CD14-positive monocyte (primary cell): ENCODE measurements around the gene EPHB2. TPM values are rescaled to one million over a fixed set of nuclear protein-coding genes. Genes with fewer than 3 reads are reported as not detected.

Experiments used
- DNase-seq, 3 donors: peaks; one replicate each; pipeline ENCODE4 v3.0.0-alpha.2; 2011 to 2022
- H2AFZ ChIP-seq: 2 replicates; pipeline ENCODE4 v1.6.0; 2012; ENCODE audit warnings: mild to moderate bottlenecking, low read depth, low read length, inconsistent platforms; ENCODE audit not compliant: insufficient read depth, poor library complexity, severe bottlenecking
- H3K27ac ChIP-seq, 2 donors: 1 replicate in 1 of 2; 2 replicates in 1 of 2; pipeline ENCODE4 v1.5.1; 2012 to 2013; ENCODE audit warnings: low read length in 2 of 2, control low read depth in 1 of 2, inconsistent platforms in 1 of 2, low read depth in 1 of 2, mild to moderate bottlenecking in 1 of 2
- H3K27me3 ChIP-seq, 2 donors: one replicate each; pipeline versions ENCODE4 v1.6.0 to v1.6.1; 2011 to 2013; ENCODE audit warnings: low read length in 2 of 2; ENCODE audit not compliant: control insufficient read depth in 2 of 2, insufficient read depth in 2 of 2
- H3K36me3 ChIP-seq, 2 donors: replicated peaks in 1 of 2; 1 replicate in 1 of 2; 2 replicates in 1 of 2; pipeline versions ENCODE4 v1.5.1 to v1.6.1; 2012 to 2013; ENCODE audit warnings: low read length in 2 of 2, control low read depth in 1 of 2, inconsistent platforms in 1 of 2, mild to moderate bottlenecking in 1 of 2; ENCODE audit not compliant: insufficient read depth in 2 of 2, control insufficient read depth in 1 of 2
- H3K4me1 ChIP-seq, 2 donors: 1 replicate in 1 of 2; 2 replicates in 1 of 2; pipeline versions ENCODE4 v1.5.1 to v1.6.1; 2012 to 2013; ENCODE audit warnings: low read length in 2 of 2, control low read depth in 1 of 2, inconsistent platforms in 1 of 2, mild to moderate bottlenecking in 1 of 2, moderate library complexity in 1 of 2; ENCODE audit not compliant: insufficient read depth in 2 of 2, control insufficient read depth in 1 of 2
- H3K4me2 ChIP-seq: replicated peaks from 2 replicates; pipeline ENCODE3; 2012; ENCODE audit warnings: low read length, moderate library complexity, mild to moderate bottlenecking; ENCODE audit not compliant: poor library complexity, severe bottlenecking; ENCODE audit errors: extremely low read depth
- H3K4me3 ChIP-seq, 3 experiments: fragments of 200-600 bp in 1 of 3; sonication (generic) in 1 of 3; replicated peaks in 1 of 3; 1 replicate in 2 of 3; 2 replicates in 1 of 3; pipeline ENCODE4 v1.5.1; 2011 to 2013; ENCODE audit warnings: low read length in 3 of 3, mild to moderate bottlenecking in 3 of 3, control low read depth in 2 of 3, low read depth in 2 of 3, inconsistent platforms in 1 of 3, moderate library complexity in 1 of 3
- H3K79me2 ChIP-seq: 2 replicates; pipeline ENCODE4 v1.6.0; 2012; ENCODE audit warnings: mild to moderate bottlenecking, control low read depth, inconsistent platforms, low read length, moderate library complexity; ENCODE audit not compliant: insufficient read depth
- H3K9ac ChIP-seq: 2 replicates; pipeline ENCODE4 v1.6.0; 2017; ENCODE audit warnings: low read length, mild to moderate bottlenecking; ENCODE audit not compliant: insufficient read depth, poor library complexity, severe bottlenecking
- H3K9me3 ChIP-seq, 2 donors: replicated peaks in 1 of 2; 1 replicate in 1 of 2; 2 replicates in 1 of 2; pipeline versions ENCODE4 v1.5.1 to v1.6.1; 2012 to 2013; ENCODE audit warnings: low read length in 2 of 2, control low read depth in 1 of 2; ENCODE audit not compliant: control insufficient read depth in 1 of 2, insufficient read depth in 1 of 2
- H4K20me1 ChIP-seq: 2 replicates; pipeline ENCODE4 v1.6.0; 2012; ENCODE audit warnings: mild to moderate bottlenecking, low read length, control low read depth, moderate library complexity; ENCODE audit not compliant: insufficient read depth
- H3K27ac Mint-ChIP-seq, 7 donors: one replicate each; pipeline ENCODE4 v1.8.0; 2020; ENCODE audit warnings: mild to moderate bottlenecking in 7 of 7, mixed read lengths in 7 of 7, moderate library complexity in 6 of 7, inconsistent platforms in 2 of 7
- H3K27me3 Mint-ChIP-seq, 3 donors: one replicate each; pipeline ENCODE4 v1.8.0; 2021 to 2022; ENCODE audit warnings: low read depth in 3 of 3, mild to moderate bottlenecking in 3 of 3, mixed read lengths in 3 of 3, moderate library complexity in 3 of 3, inconsistent platforms in 1 of 3
- H3K36me3 Mint-ChIP-seq, 2 donors: one replicate each; pipeline ENCODE4 v1.8.0; 2020; ENCODE audit warnings: mixed read lengths in 2 of 2, inconsistent platforms in 1 of 2, mild to moderate bottlenecking in 1 of 2
- H3K4me1 Mint-ChIP-seq: one replicate; pipeline ENCODE4 v1.8.0; 2020; ENCODE audit warnings: mild to moderate bottlenecking, mixed read lengths
- H3K4me3 Mint-ChIP-seq, 2 donors: one replicate each; pipeline ENCODE4 v1.8.0; 2020; ENCODE audit warnings: mild to moderate bottlenecking in 2 of 2, mixed read lengths in 2 of 2, moderate library complexity in 1 of 2
- H3K9me3 Mint-ChIP-seq, 7 donors: one replicate each; pipeline ENCODE4 v1.8.0; 2020 to 2022; ENCODE audit warnings: mixed read lengths in 7 of 7, mild to moderate bottlenecking in 6 of 7, moderate library complexity in 6 of 7, inconsistent platforms in 2 of 7
- WGBS: methylation state at CpG from one replicate; pipeline ENCODE4 v1.1.5; 2013; ENCODE audit warnings: missing lambda C conversion rate; ENCODE audit not compliant: insufficient coverage; 5-methylcytosine and 5-hydroxymethylcytosine counted together
- intact Hi-C, 2 donors: fragments of 100-400 bp; cut with micrococcal nuclease; formaldehyde crosslinking; loops; one replicate each; pipeline versions ENCODE4 v1.15.0 to v1.15.1; 2023
- polyA plus RNA-seq, 3 donors: library from polyadenylated mRNA; depleted of rRNA in 1 of 3; unstranded in 2 of 3; stranded (reverse) in 1 of 3; fragments of 300-500 nt in 2 of 3; fragments of >200 nt in 1 of 3; fragmentation: Illumina TruSeq in 2 of 3; gene quantifications; 1 replicate in 2 of 3; 2 replicates in 1 of 3; pipeline ENCODE4 v1.2.3, GENCODE V29; 2012 to 2021
- TF ChIP-seq, protein P1 (sequence below): fragments of 200-600 bp; IDR thresholded peaks from one replicate; pipeline ENCODE4 v1.8.0; 2022; ENCODE audit warnings: antibody characterized with exemption, mild to moderate bottlenecking

EPHB2 gene
- polyA plus RNA-seq, 3 donors: 2.9 to 5.6 (median 3.4) TPM

DNA sequence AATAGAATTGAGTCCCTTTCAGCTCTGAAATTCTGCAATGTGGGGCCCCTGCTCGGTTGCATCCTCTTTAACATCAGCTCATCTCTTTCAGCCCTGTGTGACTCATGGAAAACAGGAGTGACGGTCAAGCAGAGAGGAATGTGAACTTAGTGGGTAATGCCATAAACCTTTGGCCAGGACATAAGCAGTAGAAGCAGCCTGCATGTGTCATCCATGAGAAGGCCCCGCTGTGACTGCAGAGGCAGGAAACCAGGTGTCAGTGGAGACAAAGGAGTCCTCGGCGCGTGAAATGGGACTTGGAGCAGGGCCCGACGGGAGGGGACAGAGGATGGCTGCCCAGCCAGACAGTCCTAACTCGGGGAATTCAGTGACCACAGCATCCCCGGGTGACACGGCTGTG lies 21.1 kb upstream of the EPHB2 start:
- Histone ChIP-seq H3K9ac (no peak overlapping the region), H3K4me1 (no peaks in the 10 kb centered on the region), H3K36me3 (no peaks in the 10 kb centered on the region), H3K27me3 (no peaks in the 10 kb centered on the region), H3K27ac (no peak overlapping the region), H3K4me2 (no peak overlapping the region), H3K9me3 (no peaks in the 10 kb centered on the region), H2AFZ (no peak overlapping the region), H3K4me3 (no peak overlapping the region), H4K20me1 (no peaks in the 10 kb centered on the region), H3K79me2 (no peaks in the 10 kb centered on the region)
- H3K27ac Mint-ChIP-seq: no peak overlapping the region
- TF ChIP-seq, protein P1, sequence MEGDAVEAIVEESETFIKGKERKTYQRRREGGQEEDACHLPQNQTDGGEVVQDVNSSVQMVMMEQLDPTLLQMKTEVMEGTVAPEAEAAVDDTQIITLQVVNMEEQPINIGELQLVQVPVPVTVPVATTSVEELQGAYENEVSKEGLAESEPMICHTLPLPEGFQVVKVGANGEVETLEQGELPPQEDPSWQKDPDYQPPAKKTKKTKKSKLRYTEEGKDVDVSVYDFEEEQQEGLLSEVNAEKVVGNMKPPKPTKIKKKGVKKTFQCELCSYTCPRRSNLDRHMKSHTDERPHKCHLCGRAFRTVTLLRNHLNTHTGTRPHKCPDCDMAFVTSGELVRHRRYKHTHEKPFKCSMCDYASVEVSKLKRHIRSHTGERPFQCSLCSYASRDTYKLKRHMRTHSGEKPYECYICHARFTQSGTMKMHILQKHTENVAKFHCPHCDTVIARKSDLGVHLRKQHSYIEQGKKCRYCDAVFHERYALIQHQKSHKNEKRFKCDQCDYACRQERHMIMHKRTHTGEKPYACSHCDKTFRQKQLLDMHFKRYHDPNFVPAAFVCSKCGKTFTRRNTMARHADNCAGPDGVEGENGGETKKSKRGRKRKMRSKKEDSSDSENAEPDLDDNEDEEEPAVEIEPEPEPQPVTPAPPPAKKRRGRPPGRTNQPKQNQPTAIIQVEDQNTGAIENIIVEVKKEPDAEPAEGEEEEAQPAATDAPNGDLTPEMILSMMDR: no peak
- no peaks in the 10 kb centered on the region for H3K4me1 Mint-ChIP-seq
- no peaks in the 10 kb centered on the region for H3K9me3 Mint-ChIP-seq
- no peaks in the 10 kb centered on the region for H3K36me3 Mint-ChIP-seq
- 97% methylated on average over 6 of the region's 11 CpGs for WGBS
- H3K27me3 Mint-ChIP-seq: peaks cover 6 to 7% (median 7%) of the 10 kb centered on the region in 3 donors
- H3K4me3 Mint-ChIP-seq: no peak overlapping the region
- no peak for DNase-seq
- intact Hi-C loops: no loop called here

DNA sequence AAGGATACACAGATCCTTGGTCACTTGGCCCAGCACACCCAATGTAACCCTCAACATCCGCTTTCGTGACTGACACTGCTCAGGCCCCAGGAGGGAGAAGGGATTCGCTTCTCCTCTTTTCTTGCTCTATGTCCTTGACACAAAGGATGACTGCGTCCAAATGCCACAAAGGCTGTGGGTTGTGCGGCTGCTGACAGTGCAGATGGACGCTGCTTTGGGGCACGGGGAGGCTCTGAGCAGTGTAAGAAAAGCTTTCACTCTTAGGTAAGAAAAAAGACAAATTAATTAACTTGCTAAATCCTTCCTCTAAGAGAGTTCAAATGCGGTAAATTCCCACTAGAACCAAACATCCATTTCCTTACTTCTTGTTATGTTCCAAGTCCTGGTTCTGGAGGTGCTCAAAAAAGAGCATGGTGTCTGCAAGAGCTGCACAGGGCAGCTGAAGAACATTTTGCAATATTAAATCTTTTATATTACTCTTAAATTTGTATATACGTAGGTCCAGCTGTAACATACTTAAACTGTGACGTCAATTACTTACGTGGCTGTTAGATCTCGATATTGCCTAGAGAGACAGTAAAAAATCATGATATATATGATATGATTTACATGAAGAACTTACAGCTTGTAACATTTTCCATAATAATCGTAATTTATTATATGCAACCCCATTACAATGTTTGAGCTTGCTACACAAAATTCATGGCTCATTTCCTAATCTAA lies 19.4 kb upstream of the EPHB2 start:
- Histone ChIP-seq H3K9ac (no peak overlapping the region), H3K4me1 (no peaks in the 10 kb centered on the region), H3K36me3 (no peaks in the 10 kb centered on the region), H4K20me1 (no peaks in the 10 kb centered on the region), H3K27me3 (no peaks in the 10 kb centered on the region), H3K4me2 (no peak overlapping the region), H2AFZ (no peak overlapping the region), H3K27ac (no peak overlapping the region), H3K4me3 (no peak overlapping the region), H3K79me2 (no peaks in the 10 kb centered on the region), H3K9me3 (no peaks in the 10 kb centered on the region)
- no peaks in the 10 kb centered on the region for H3K9me3 Mint-ChIP-seq
- no peaks in the 10 kb centered on the region for H3K4me1 Mint-ChIP-seq
- no peak overlapping the region for H3K27ac Mint-ChIP-seq
- peaks cover 4 to 7% (median 6%) of the 10 kb centered on the region in 3 donors for H3K27me3 Mint-ChIP-seq
- H3K4me3 Mint-ChIP-seq: no peak overlapping the region
- no peak for DNase-seq
- H3K36me3 Mint-ChIP-seq: no peaks in the 10 kb centered on the region
- intact Hi-C loops: no loop called here
- TF ChIP-seq, protein P1: no peak
- no CpG with 5 or more reads among the region's 13 CpGs for WGBS
